Stimulated activated CD8-positive, alpha-beta memory T cell treated with anti-CD3 and anti-CD28 coated beads, Interleukin-12 subunit alpha, Interleukin-12 subunit beta, amount 100 ng/mL, for 24 hours (primary cell): ENCODE data around the gene MAP3K5.

Experiments
- DNase-seq: peaks from one replicate; pipeline ENCODE4 v3.0.0-alpha.2; 2020; ENCODE audit errors: extremely low read depth

The MAP3K5 gene

GRCh38 chr6:136647363-136647852 lies 144.9 kb downstream of the MAP3K5 start:
- DNase-seq, result no peak

GRCh38 chr6:136646377-136646776 lies 145.9 kb downstream of the MAP3K5 start:
- DNase-seq, result no peak

DNA sequence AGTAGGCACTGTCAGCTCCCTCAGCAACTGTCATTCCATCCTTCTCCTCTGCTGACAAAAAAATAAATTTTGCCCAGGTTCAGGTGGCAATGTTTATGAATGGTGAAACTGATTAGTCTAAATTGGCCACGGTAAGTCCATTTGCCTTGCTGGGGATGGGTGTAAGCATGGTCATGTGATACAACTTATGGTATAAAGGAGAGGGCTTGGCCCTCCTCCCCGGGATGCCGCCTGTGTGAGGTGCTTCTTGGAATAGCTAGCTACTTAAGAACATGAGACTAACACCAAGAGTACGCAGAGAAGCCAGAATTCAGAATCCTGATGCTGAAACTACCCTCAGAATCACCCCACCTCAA lies 147.7 kb downstream of the MAP3K5 start:
- DNase-seq, result no peak

DNA sequence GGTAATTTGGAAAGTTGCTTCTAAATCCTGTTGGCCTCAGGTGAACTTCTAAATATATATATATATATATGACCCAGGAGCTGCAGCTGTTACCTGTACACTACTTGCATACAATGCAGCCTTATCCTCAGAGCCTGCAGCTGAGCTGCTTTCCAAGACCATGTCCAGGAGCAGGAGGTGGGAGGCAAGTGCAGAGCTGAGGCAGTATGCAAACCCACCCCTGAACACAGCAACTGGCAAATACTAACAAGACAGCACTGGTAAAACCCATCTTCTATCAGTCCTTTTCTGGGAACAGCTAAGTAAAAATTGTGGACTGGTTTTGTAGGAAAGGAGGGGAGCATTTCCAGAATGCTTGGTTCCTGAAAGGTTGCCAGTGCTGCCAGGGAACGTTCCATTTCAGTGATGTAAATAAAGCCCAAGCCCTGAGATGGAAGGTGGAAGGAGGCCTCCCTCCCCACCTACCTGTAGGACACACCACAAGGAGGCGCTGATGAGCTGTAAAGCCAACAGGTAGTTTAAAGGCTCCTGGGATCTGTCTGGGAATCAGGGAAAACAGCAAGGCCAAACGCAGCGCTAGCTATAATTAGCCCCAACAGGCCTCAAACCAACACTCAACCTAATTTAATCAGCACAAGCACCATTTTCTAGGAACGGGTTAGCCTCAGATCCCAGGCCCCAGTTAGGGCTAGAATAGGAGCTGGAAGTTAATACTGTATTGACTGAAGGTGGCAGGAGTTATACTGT lies 148.3 kb downstream of the MAP3K5 start:
- DNase-seq, result peak; percentile 37

DNA sequence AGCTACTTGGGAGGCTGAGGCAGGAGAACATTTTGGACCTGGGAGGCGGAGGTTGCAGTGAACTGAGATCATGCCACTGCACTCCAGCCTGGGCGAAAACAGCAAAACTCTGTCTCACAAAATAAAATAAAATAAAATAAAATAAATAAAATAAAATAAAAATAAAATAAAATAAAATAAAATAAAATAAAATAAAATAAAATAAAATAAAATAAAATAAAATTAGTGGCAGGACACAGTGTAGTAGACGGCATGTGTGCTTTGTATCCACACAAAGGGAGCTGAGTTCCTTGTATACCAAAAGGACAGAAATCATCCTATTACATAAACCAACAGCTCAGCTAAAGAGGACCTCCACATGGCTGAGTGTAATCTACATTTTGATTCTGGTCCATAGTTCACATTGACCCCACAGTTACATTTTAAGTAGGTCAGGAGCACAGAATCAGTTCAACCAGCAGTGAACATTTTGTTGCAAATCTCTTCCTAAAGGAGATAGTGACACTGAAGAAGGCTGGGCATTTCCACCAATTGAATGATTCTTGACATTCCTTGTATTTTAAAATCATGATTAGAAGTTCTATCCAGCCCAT lies 150.3 kb downstream of the MAP3K5 start:
- DNase-seq, result no peak

DNA sequence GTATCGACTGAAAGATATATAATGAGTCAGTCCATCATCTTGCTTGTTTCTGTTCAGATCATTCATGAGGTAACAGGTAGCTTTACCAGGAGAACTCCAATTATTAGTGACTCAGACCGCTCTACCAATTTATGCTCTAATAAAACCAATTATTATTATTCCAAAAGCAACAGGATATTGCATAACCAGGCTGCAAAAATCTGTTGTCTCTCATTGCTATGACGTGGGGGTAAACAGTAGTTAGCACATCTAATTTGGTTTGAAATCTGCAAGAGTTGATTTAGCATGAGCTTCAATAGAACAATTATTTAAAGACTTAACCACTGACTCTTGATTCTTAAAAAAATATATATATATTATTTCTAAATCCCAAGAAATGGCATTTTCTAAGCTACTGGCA lies 151.1 kb downstream of the MAP3K5 start:
- DNase-seq, result no peak

GRCh38 chr6:136640132-136640915 lies 152.0 kb downstream of the MAP3K5 start:
- DNase-seq, result no peak

DNA sequence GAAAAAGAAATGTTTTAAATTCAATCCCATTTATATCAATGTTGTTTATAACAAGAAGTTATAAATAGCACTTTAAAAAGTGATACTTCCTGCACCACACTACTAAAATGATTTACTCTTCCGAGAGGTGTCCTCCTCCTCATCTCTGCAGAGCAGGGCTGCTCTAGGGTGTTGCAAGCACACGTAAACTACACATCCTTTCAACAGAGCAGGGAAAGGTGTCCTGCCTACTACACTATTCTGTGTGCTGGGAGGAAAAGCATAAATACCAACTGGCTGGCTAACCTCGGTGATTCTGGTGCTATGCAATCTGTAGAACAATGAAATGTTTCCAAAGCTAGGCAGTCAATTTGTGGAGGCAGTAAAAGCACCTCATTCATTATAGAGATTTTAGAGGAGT lies 152.6 kb downstream of the MAP3K5 start:
- DNase-seq, result no peak

DNA sequence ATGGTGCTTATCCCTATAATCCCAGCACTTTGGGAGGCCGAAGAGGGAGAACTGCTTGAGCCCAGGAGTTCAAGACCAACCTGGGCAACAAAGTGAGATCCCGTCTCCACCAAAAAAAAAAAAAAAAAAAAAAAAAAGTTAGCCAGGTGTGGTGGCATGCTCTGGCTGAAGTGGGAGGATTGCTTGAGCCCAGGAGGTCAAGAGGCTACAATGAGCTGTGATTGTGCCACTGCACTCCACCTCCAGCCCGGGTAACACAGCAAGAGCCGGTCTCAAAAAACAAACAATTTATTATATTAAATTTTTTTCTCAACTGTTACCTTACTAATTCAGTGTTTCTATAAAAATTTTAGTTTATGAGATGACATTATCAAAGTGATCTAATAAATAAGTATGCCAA lies 156.7 kb downstream of the MAP3K5 start:
- no peak for DNase-seq

- no peak for DNase-seq
Measured at GRCh38 chr6:136633355-136633754, 158.9 kb downstream of the MAP3K5 start.

DNA sequence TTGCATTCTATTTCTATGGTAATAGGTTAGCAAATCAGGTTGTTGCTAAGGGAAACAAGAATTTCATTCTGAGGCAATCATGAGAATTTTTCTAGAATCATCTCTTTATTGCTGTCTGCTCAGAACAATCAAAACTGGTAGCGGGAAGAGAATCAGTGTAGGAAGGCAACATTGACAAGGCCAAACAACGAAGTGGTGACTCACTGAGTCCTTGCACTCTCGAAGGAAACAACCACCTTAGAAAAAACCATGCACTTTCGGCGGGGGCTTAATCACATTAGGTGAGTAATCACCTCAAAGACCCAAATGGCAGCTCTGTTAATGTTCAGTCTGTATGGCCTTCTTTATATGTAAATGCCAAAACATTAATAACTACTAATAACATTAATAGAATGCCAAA lies 163.3 kb downstream of the MAP3K5 start:
- DNase-seq, result no peak

- DNase-seq, result no peak
Measured at GRCh38 chr6:136627191-136627590, 165.1 kb downstream of the MAP3K5 start.

DNA sequence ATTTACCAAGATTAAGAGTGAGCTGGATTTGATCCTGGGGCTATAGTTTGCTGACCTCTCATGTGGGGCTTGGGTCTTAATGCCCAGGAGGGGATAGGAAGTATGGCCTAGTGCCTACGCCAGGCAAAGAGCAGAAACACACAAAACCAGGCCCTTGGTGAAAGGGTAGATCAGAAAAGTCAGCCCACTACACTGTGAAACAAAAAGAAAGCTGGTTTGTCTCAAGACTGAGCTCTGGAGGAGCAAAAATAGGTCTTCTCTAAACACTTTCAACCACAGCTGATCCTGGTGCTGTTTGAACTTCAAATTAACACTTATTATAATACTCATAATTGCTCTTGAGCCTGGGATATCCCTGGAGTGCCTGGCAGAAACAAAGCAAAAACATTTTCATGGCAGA lies 167.0 kb downstream of the MAP3K5 start:
- DNase-seq, result no peak

DNA sequence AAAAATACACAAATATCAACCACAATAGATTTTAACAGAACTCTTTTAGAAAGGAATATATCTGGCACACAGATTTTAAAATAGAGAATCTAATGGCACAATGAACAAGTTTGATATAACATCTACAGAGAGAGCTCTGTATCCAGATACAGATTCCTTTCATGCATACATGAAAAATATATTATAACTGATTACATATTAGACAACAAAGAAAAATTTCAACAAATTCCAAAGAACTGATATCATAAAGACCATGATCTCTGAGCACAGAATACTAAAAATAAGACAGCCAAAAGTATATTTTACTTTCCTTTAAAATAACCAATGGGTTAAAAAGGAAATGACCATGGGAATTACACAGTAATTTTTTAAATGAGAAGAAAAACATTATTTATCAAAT lies 167.9 kb downstream of the MAP3K5 start:
- no peak for DNase-seq

DNA sequence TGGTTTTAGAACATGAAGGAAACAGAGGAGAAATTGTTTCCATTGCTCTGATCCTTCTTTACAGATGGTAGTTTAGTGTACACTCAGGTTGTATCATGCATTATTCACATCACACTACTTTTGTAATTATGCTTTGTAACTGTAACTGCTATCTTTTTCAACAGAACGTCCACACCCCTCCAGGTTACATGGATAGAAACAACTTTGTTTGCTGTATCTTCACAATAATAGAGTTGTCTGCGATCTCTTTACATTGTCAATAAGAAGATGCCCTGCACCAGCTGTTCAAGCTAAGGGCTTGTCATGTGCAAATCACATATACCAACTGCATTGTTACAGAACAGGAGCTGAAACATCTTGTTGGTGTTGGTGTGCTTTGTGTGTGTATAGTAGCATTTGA lies 174.2 kb downstream of the MAP3K5 start:
- no peak for DNase-seq

DNA sequence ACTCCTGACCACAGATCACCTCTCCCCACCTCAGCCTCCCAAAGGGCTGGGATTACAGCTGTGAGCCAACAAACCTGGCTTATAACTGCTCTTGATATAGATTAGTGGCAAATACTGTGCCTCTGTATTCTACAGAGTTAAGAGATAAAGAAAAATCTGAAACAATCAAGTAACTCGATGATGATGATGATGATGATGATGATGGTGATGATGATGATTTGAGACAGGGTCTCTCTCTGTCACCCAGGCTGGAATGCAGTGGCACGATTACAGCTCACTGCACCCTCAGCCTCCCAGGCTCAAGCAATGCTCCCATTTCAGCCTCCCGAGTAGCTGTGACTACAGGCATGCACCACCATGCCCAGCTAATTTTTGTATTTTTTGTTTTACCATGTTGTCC lies 175.8 kb downstream of the MAP3K5 start:
- DNase-seq, result no peak

GRCh38 chr6:136614994-136615393 lies 177.3 kb downstream of the MAP3K5 start:
- no peak for DNase-seq

- DNase-seq, result no peak
Measured at GRCh38 chr6:136614350-136614749, 177.9 kb downstream of the MAP3K5 start.

GRCh38 chr6:136613477-136613876 lies 178.8 kb downstream of the MAP3K5 start:
- no peak for DNase-seq

GRCh38 chr6:136612666-136613389 lies 179.4 kb downstream of the MAP3K5 start:
- no peak for DNase-seq

GRCh38 chr6:136611746-136612145 lies 180.5 kb downstream of the MAP3K5 start:
- DNase-seq, result no peak

- no peak for DNase-seq
Measured at GRCh38 chr6:136611133-136611532, 181.1 kb downstream of the MAP3K5 start.
